ENCODE data around the gene CAT.

Gene CAT

DNA sequence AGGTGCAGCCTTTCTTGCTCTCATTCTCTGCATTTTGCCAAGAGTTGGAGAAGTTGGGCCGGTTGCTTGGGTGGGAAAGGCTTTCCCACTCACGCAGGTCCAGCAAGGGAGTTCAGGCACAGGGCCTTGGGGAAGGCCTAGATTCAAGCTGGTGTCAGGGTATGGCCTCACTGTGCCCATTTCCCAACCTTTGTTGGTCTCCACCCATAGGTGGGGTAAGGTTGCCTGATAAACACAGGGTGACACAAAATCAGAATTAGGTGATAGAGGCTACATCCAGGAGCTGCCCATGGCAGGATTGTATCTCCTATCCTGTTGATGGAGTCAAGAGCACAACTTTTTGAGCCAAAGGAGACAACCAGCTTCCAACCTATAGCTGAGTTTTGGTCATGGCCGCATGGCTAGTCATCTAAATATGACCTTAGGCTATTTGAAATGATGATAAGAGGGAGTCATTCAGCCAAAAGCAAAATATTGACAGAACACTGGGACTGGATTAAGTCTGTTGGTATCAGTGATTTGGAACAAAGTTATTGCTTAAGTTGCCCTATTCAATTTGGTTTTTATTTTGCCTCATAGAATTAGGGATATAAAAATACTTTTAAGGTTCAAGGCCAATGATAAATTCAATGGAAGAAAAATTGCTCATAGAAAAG, 20.9 kb downstream of the CAT start:
- DNase-seq (ENCODE audit: low spot score) = no peak

DNA sequence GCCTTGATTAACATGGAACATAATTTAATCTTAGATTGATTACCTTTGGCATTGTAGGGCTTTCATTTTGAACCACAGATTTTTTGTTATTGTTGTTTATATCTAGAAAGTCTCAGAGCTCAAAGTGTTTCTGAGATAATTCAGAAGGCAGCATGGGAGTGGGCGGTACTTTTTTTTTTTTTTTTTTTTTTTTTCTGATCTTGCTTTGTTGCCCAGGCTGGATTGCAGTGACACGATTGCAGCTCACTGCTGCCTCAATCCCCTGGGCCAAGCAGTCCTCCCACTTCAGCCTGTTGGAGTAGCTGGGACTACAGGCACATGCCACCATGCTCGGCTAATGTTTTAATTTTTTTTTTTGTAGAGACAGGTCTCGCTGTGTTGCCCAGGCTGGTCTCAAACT, 21.5 kb downstream of the CAT start:
- DNase-seq (ENCODE audit: low spot score) = no peak

DNA sequence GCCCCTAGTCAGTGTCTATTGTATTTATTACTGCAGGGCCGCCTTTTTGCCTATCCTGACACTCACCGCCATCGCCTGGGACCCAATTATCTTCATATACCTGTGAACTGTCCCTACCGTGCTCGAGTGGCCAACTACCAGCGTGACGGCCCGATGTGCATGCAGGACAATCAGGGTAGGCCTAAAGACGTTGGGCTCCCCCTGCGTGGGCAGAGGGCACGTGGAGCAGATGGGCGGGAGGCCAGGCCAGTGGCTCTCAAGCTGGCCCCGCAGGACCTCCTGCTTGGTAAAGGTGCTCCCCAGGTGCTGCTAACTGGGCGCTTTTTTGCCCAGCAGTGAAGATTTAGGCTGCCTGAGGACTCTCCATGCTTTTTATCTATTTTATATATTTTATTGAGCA, 22.5 kb downstream of the CAT start:
- DNase-seq (ENCODE audit: low spot score) = no peak

DNA sequence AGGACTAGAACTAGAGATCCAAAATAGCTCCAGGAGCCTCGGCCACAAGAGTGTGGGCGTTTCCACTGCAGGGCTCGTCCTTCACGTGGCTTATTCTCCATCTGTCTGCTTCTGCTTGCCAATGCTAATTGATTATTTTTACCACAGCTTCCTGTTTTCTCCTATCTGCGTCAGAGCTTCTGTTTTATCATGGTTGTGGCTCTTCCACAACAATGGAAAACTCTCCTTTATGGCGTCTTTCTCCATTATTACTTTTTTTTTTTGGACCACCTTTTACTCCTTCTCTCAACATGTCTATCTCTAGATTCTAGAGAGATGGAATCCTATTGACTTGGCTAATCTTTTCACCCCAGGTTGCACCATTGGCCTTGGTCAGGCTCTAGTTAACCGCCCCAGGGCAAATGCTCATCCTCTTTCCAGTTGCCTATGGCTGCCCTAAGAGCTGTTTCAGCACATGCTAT, 25.9 kb downstream of the CAT start:
- no peak for DNase-seq (ENCODE audit: low spot score)

DNA sequence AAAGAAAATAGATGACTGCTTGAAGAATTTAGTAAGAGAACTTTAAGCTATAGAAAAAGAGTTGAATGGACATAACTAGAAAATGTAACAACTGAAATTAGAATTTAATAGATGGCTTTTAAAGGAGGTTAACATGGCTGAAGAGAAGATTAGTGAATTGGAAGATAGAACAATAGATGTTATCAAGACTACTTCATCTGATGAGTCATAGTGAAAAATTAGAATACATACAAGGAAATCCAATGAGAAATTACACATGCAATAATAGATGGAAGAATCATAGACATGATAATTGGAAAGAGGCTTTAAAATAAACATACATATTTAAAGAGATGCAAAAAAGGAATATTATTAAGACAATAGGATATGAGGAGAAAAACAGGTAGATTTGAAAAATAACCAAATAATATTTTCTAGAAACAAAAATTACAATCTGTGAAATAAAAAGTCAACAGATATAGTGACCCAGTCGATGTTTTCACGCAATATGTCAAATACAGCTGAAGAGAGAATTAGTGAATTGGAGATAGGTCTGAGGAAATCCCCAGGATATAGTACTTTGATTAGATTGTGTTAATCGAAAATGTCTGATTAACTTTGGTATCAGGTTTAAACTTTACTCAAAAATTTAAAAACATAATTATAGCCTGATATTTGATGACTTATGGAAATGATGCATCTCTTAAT, 28.2 kb downstream of the CAT start:
- DNase-seq (ENCODE audit: low spot score) = no peak

DNA sequence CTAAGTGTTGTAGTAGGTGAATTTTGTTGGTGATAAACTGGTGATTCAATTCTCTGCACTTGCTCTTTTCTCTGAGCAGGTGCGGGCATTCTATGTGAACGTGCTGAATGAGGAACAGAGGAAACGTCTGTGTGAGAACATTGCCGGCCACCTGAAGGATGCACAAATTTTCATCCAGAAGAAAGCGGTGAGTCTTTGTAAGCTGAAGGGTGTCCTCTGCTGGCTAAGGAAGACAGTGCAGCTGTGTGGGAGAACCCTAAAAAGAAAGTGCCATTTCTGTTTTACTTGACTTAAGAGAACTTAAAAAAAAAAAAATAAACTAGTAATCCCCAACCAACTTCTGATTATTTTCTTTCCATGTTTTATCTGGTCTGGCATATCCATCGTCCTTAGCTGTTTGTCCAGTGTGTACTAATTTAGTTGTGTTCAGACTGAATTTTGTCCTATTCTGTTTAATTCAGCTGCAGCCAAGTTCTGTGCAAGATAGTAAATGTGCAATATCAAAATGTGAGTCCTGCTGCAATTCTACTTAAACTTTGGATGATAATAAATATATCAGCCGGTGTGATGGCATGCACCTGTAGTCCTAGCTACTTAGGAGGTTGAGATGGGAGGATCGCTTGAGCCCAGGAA, 29.6 kb downstream of the CAT start:
- peak; percentile 16 for DNase-seq (ENCODE audit: low spot score)

DNA sequence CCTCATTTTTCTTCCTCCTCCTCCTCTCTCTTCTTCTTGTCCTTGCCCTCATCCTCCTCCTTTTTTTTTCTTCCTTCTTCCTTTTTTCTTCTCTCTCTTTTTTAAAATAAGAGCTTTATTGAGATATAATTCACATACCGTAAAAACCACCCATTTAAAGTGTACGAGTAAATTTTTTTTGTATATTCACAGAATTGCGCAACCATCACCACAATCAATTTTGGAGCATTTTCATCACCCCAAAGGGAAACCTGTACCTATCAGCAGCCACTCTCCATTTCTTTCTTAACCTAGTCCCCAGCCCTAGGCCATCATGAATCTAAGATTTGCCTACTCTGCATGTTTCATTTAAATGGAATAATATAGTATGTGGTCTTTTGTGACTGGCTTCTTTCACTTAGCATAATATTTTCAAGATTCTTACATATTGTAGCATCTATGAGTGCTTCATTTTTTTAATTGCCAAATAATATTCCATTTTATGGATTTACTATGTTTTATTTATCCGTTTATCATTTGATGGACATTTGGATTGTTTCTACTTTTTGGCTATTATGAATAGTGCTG, 35.0 kb downstream of the CAT start:
- DNase-seq (ENCODE audit: low spot score) = no peak

DNA sequence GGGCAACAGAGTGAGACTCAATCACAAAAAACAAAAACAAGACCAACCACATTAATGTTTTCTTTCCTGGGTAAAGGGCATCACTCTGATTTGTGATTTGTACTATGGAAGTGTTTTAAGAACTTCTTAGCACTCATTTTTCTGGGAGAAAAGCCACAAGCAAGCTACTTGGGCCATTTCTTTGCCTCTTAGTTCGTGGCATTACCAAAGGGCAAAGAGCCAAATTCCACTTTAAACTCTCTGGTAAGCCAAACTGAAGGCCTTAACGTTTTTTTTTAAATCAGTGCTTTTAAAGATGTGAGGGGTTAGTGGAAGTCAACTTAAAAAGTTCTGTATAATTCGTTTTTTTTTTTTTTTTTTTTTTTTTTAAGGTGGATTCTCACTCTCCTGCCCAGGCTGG, 36.9 kb downstream of the CAT start:
- no peak for DNase-seq (ENCODE audit: low spot score)

DNA sequence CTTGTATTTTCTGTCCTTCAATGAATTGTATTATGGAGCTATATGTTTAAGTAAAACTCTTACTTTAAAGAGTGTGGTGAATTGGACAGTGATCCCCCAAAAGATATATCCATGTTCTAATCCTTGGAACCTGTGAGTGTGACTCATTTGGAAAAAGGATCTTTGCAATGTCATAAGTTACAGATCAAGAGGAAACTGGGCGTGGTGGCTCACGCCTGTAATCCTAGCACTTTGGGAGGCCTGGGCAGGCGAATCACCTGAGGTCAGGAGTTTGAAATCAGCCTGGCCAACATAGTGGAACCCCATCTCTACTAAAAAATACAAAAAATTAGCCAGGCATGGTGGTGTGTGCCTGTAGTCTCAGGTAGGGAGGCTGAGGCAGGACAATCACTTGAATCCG, 38.1 kb downstream of the CAT start:
- DNase-seq (ENCODE audit: low spot score) = no peak

DNA sequence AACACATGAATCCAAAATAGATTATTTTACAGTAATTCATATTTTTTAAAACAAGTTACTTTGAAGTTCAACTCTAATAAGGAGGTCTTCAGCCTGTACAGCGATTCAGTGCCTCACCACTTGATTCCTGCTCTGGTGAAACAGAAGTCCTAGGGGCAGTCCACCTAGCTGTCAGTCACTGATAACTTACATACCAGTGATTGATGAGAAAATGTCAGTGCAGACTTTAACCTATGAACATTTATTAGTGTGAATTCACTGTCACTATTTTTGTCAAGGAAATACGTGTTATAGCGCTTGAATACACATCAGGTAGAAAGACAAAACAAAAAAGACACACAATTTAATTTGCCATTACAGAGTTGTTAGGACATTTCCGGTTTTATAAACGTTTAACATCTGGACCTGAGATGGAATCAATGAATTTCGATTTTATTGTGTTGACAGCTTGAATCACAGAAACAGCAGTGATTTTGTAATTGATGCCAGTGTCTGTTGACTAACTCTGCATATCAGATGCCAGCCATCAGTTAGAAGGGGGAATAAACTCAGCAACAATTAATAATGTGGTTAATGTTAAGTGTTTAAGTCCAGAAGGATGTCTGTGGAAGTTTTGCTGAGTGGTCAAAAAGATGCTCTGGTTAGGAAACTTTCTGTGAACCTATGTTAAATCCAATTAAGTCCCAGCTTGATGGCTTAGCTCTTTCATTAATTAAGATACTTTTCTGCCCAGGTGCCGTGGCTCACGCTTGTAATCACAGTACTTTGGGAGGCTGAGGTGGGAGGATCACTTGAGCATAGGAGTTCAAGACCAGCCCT, 40.3 kb downstream of the CAT start:
- no peak for DNase-seq (ENCODE audit: low spot score)

DNA sequence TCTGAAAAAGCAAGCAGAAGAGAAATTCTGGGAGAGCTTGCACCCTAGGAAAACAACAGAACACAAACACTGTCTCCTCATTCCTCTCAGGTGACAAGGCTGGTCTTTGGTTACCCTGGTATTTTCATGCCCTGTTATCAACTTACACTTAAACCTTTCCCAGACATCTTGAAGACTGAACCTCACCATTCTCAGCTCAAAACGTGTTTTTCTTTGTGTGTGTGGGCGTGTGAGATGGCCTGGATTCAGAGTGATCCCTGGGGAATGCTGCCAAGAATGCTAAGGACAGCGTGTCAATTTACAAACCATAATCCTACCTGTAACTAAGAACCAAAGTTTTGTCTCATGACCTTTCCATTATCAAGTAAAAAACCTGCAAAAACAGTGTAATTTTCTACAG, 41.6 kb downstream of the CAT start:
- no peak for DNase-seq (ENCODE audit: low spot score)

DNA sequence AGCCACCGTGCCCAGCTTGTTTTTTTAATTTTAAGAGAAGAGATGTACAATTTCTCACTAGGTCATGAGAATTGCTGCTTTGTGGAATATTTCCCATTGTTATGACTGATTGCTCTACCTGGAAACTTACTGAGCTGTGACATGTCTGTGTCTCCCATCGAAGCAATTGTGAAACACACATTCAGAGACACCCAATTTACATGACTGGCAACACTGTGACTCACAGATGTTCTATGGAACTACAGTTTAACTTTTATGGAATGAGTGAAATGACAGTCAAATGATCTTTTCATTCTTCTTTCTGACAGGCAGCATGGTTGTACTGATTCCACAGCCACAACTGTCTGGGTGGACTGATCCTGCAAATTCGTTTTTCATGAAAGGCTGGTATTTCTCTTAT, 42.6 kb downstream of the CAT start:
- no peak for DNase-seq (ENCODE audit: low spot score)

DNA sequence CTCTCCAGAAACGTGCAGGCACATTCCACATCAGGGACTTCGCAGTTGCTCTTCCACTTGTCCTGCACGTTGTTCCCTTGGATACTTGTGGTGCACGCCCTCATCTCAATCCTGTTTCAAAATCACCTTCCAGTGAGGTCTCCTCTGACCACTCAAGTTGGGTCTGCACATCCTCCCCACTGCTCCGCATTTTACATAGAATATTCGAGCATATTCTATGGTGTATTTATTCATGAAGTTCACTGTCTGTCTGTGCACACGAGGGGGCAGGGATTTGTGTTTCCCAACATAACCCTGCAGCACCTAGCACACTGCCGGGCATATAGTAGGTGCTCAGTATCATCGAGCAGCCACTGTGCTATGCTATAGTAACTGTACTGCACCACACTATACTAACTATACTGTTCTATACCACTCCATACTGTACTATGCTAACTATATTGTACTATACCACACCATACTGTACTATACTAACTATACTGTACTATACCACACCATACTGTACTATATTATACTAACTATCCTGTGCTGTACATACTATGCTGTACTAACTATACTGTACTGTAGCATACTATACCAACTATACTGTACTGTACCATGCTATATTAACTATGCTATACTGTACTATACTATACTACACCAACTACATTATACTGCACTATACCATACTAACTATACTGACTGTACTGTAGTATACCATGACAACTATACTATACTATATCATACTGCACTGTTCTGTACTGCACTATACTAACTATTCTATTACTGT, 44.6 kb downstream of the CAT start:
- no peak for DNase-seq (ENCODE audit: low spot score)

DNA sequence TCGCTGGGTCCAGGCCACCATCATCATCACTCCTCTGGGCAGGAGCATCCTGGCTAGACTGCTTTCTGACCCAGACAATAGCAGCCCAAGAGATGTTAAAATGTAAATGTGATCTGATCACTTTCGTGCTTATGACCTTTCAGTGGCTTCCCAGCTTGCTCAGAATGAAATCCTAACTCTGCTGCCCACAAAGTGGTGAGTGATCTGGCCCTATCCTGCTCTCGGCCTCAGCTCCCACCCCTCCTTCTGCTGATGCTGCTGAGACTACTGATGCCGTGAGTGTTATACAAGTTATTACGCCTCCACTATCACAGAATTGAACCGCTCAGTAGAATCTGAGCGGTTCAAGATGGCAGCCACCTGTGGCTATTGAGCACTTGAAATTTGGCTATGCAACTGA, 48.7 kb downstream of the CAT start:
- DNase-seq (ENCODE audit: low spot score) = no peak

DNA sequence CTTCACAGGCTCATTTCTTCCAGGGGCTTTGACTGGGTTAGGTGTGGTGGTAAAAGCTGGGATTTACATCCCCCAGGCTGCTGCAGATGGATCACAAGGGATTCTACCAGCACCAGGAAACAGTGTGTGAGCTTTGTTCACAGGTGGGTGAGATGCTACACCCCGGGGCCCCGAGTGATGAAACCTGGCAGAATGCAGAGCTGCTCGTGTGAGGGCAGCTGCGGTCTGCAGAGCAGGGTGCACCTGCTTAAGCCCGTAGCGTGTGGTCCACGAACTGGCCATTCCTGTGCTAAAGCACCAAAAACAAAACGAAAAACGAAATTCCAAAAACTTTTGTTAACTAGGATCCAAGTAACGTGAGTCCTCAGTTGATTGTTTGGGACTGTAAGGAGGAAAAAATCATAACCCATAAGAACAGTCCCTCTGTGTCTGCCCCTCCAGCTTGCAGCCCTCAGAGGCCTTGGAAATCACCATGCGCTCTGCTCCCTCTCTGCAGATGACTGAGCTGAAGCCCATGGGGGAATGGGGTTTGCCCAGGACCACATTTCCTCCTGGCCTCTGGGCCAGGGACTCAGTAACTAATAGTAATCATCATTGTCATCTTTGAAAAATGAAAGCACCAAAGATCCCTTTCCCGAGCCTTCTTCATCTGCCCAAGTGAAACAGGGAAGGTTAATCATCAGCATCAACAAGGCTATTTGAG, 50.3 kb downstream of the CAT start:
- no peak for DNase-seq (ENCODE audit: low spot score)

DNA sequence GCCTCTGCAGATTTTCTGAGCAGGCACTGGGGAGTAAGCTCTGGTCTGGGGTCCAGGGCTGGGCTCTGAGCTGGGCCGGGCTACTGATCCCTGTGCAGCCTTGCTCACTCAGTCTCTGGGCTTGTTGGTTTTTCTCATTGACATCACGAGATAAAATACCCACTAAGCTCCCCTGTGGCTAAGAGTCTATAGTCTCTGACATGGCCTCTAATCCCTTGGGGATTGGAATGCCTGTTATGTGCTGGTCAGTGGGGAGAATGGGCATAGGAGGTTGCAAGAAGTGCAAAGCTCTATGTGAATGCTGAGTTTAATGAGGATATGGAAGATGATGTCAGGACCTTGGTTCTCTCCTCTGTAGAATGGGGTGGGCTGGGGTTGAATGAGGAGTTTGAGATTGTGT, 51.6 kb downstream of the CAT start:
- DNase-seq (ENCODE audit: low spot score) = no peak

DNA sequence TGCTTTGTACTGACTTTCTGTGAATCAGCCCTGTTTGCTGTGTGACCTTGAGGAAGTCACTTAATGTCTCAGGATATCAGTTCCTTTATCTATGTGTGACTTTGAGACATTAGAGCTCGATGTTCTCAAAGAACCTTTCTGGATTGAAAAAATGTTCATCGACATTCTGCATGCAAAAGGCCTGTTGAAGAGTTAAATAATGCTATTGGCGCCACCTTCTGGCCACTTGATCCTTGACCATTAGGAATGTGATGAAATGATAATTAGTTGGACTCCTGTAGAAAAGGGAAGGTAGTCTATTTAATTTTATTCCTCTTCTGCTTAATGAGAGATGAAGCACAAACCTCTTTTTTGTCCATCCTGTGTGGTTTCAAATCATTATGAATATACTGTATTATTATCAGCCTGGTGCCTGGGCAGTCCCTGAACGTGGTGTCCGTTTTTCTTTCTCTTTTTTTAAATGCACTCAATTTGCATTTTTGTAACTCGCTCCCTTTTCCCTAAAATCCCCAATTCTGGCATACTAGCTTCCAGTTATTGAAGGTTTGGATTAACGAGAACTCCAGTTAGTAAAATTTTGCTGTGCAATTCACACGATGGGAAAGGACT, 54.2 kb downstream of the CAT start:
- peak; percentile 42 for DNase-seq (ENCODE audit: low spot score)

DNA sequence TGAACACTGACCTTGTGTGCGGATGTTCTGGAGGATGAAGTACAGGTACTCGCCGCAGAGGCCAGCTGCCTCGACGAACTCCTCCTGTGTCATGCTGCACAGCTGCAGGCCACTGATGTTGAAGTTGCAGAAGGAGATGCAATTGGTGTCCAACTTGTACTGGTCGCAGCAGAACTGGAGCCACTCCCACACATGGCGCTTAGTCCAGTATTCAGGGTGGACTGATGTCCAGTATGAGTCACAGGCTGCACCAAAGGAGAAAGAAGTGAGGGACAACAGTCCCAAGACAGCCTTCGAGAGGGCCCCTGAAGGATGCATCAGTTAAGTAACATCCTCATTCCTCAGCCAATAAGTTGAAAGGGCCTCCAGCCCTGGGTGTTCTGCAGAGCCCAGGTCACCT, 54.7 kb downstream of the CAT start:
- DNase-seq (ENCODE audit: low spot score) = no peak

DNA sequence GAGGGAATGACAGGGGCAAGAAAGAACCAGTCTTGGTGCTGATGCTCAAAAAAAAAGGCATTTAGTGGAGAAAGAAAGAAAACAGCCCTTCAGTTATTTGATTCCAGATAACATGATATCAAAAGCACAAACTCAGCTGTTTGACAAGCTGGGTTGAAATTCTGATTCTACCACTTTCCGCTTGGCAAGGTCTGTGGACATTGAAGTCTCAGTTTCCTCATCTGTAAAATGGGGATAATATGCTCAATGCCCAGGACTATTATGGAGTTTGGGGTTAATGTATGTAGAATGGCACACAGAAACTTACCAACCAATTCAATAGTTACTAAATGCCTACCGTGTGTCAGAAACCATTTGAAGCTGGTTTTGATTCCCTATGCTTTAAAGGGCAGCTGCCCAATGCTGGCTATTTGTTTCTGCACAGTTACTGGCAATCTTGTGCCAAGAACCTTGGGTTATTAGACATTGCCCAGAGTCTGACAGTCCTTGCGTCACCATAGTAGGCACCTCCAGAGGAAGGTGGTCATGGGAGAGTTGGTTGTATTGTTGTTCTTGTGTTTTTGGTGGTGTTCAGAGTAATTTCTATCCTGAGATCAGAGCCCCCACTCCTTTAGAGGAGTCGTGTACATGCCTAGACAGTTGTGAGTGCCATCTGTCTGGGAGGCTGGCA, 55.3 kb downstream of the CAT start:
- no peak for DNase-seq (ENCODE audit: low spot score)

DNA sequence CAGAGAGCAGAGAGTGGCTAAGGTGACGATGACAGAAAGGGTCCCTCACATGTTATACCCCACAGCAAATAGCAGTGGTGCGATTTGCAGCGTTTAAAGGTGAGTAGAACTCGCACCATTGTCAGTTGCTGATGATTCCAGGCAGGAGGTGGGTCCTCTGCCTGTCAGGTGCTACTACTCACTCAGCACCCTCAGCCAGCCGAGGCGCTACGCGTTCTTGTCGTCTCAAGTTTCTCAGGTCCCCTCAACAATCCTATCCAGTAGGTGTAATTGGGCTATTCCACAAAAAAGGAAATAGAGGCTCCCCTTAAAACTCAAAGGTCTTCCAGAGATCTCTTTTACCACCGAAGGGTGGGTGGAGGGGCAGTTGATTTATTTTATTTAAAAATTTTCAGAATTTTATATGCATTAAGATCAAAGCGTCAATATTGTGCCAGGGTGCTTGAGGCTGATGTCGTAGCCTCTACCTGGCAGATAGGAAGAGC, 56.5 kb downstream of the CAT start:
- DNase-seq (ENCODE audit: low spot score) = no peak

Measured in HuH-7 (cell line).